ENCODE measurements around the gene ZKSCAN1.
"Not testable (repeated sequence)": the region's sequence is repeated elsewhere in the genome, so short reads cannot be mapped to it uniquely, and the experiment has no call there.

The ZKSCAN1 gene

GRCh38 chr7:100015232-100016214 is at the start of gene ZKSCAN1:
ZKSCAN1 (plus strand) TSS chr7:100015596; CDS start chr7:100023507, 7,911 bp downstream.
- DNase-seq: peak; percentile 99

GRCh38 chr7:99969298-99969697 is 46.1 kb upstream of the ZKSCAN1 start:
- DNase-seq: no peak

- DNase-seq: peak; percentile 16
Measured at GRCh38 chr7:99969813-99970212, 45.6 kb upstream of the ZKSCAN1 start.

GRCh38 chr7:99971242-99971641 is 44.2 kb upstream of the ZKSCAN1 start:
- DNase-seq: no peak

GRCh38 chr7:99973817-99974216 is 41.6 kb upstream of the ZKSCAN1 start:
- not testable (repeated sequence) for DNase-seq

GRCh38 chr7:99974681-99975080 is 40.7 kb upstream of the ZKSCAN1 start:
- no peak for DNase-seq

- peak; percentile 56 for DNase-seq
Measured at GRCh38 chr7:99975782-99976521, 39.4 kb upstream of the ZKSCAN1 start, which contains the start of gene AZGP1. AZGP1 (minus strand) TSS chr7:99976031; CDS start chr7:99976020, 11 bp downstream.

GRCh38 chr7:99976626-99977025 is 38.8 kb upstream of the ZKSCAN1 start:
- DNase-seq: no peak

GRCh38 chr7:99979814-99980225 is 35.6 kb upstream of the ZKSCAN1 start:
- DNase-seq: peak; percentile 73

GRCh38 chr7:99980448-99980872 is 34.9 kb upstream of the ZKSCAN1 start:
- not testable (repeated sequence) for DNase-seq

- DNase-seq: not testable (repeated sequence)
Measured at GRCh38 chr7:99981066-99981465, 34.3 kb upstream of the ZKSCAN1 start.

GRCh38 chr7:99984593-99984992 is 30.8 kb upstream of the ZKSCAN1 start:
- no peak for DNase-seq

GRCh38 chr7:99987306-99987705 is 28.1 kb upstream of the ZKSCAN1 start:
- not testable (repeated sequence) for DNase-seq

- DNase-seq: no peak
Measured at GRCh38 chr7:99987846-99988245, 27.6 kb upstream of the ZKSCAN1 start.

- DNase-seq: peak; percentile 54
Measured at GRCh38 chr7:99990460-99990852, 24.9 kb upstream of the ZKSCAN1 start.

GRCh38 chr7:99991543-99991942 is 23.9 kb upstream of the ZKSCAN1 start:
- not testable (repeated sequence) for DNase-seq

- DNase-seq: no peak
Measured at GRCh38 chr7:99992330-99993038, 22.9 kb upstream of the ZKSCAN1 start.

GRCh38 chr7:99994819-99995218 is 20.6 kb upstream of the ZKSCAN1 start:
- DNase-seq: no peak

GRCh38 chr7:99996755-99997544 is 18.4 kb upstream of the ZKSCAN1 start:
- no peak for DNase-seq

GRCh38 chr7:99997545-99998137 is 17.8 kb upstream of the ZKSCAN1 start:
- peak; percentile 86 for DNase-seq

GRCh38 chr7:100000239-100000638 is 15.2 kb upstream of the ZKSCAN1 start:
- no peak for DNase-seq

All from DMS53 (cell line).